SK-N-SH treated with all-trans-retinoic acid at 6 μM for 48 hours (cell line): ENCODE measurements around the gene C13orf46.

Experiments
- ATAC-seq: fragments of 200-7000 bp; cut with Tn5 transposase; 3 replicates; pipeline ENCODE4 v1.9.1; 2020; ENCODE audit warnings: mild to moderate bottlenecking, moderate library complexity
- ARNTL ChIP-seq: fragments of 450-650 bp; formaldehyde crosslinking; IDR thresholded peaks from 2 replicates; pipeline ENCODE4 v1.5.0; 2020; ENCODE audit warnings: low read depth, mild to moderate bottlenecking, moderate library complexity, borderline replicate concordance
- BACH2 ChIP-seq: fragments of 250-450 bp; sonication (Bioruptor Pico); IDR thresholded peaks from 2 replicates; pipeline ENCODE4 v1.9.0; 2021; ENCODE audit warnings: mild to moderate bottlenecking, borderline replicate concordance
- CREB5 ChIP-seq: fragments of 250-450 bp; sonication (Bioruptor Pico); IDR thresholded peaks from 2 replicates; pipeline ENCODE4 v1.5.1; 2020; ENCODE audit warnings: low read depth, mild to moderate bottlenecking, moderate library complexity
- CSDC2 ChIP-seq: fragments of 250-450 bp; sonication (Bioruptor Pico); IDR thresholded peaks from 2 replicates; pipeline ENCODE4 v1.5.0; 2020; ENCODE audit warnings: mild to moderate bottlenecking, moderate library complexity
- CSRNP3 ChIP-seq: fragments of 250-450 bp; sonication (Bioruptor Pico); IDR thresholded peaks from 2 replicates; pipeline ENCODE4 v1.5.1; 2021; ENCODE audit warnings: mild to moderate bottlenecking, moderate library complexity
- ESRRG ChIP-seq: fragments of 250-450 bp; sonication (Bioruptor Pico); IDR thresholded peaks from 2 replicates; pipeline ENCODE4 v1.6.1; 2021; ENCODE audit warnings: mild to moderate bottlenecking
- ISL1 ChIP-seq: fragments of 250-450 bp; sonication (Bioruptor Pico); IDR thresholded peaks from 2 replicates; pipeline ENCODE4 v2.1.2; 2022; ENCODE audit warnings: mild to moderate bottlenecking, moderate library complexity
- OSR1 ChIP-seq: fragments of 250-450 bp; sonication (Bioruptor Pico); IDR thresholded peaks from 2 replicates; pipeline ENCODE4 v1.8.0; 2022; ENCODE audit warnings: moderate library complexity, mild to moderate bottlenecking, inconsistent platforms
- PATZ1 ChIP-seq: fragments of 250-450 bp; sonication (Bioruptor Pico); IDR thresholded peaks from 2 replicates; pipeline ENCODE4 v1.8.0; 2020; ENCODE audit warnings: mild to moderate bottlenecking, moderate library complexity, borderline replicate concordance
- PPARA ChIP-seq: fragments of 250-450 bp; sonication (Bioruptor Pico); IDR thresholded peaks from 2 replicates; pipeline ENCODE4 v1.5.0; 2020; ENCODE audit warnings: mild to moderate bottlenecking, borderline replicate concordance
- SNAI2 ChIP-seq: fragments of 250-450 bp; sonication (Bioruptor Pico); IDR thresholded peaks from 2 replicates; pipeline ENCODE4 v1.5.0; 2020; ENCODE audit warnings: mild to moderate bottlenecking, moderate library complexity
- TCF4 ChIP-seq: fragments of 250-450 bp; sonication (Bioruptor Pico); IDR thresholded peaks from 2 replicates; pipeline ENCODE4 v1.8.0; 2021; ENCODE audit warnings: mild to moderate bottlenecking, moderate library complexity, borderline replicate concordance
- TOX ChIP-seq: fragments of 250-450 bp; sonication (Bioruptor Pico); IDR thresholded peaks from 2 replicates; pipeline ENCODE4 v1.8.0; 2021; ENCODE audit warnings: mild to moderate bottlenecking, moderate library complexity, borderline replicate concordance
- ZC3H10 ChIP-seq: fragments of 250-450 bp; sonication (Bioruptor Pico); IDR thresholded peaks from 2 replicates; pipeline ENCODE4 v1.5.1; 2021; ENCODE audit warnings: mild to moderate bottlenecking, moderate library complexity
- ZFP3 ChIP-seq: fragments of 250-450 bp; sonication (Bioruptor Pico); IDR thresholded peaks from 2 replicates; pipeline ENCODE4 v1.5.0; 2020; ENCODE audit warnings: mild to moderate bottlenecking, moderate library complexity
- ZFP30 ChIP-seq: fragments of 450-650 bp; formaldehyde crosslinking; IDR thresholded peaks from 2 replicates; pipeline ENCODE4 v1.5.0; 2022; ENCODE audit warnings: mild to moderate bottlenecking, moderate library complexity
- ZNF565 ChIP-seq: fragments of 450-650 bp; formaldehyde crosslinking; conservative IDR thresholded peaks from 2 replicates; pipeline ENCODE4 v1.5.0; 2020; ENCODE audit warnings: low read depth, mild to moderate bottlenecking, moderate library complexity
- ZNF70 ChIP-seq: fragments of 450-650 bp; formaldehyde crosslinking; IDR thresholded peaks from 2 replicates; pipeline ENCODE4 v1.5.0; 2020; ENCODE audit warnings: mild to moderate bottlenecking, moderate library complexity
- ZNF8 ChIP-seq: fragments of 450-650 bp; formaldehyde crosslinking; IDR thresholded peaks from 2 replicates; pipeline ENCODE4 v1.5.0; 2020; ENCODE audit warnings: mild to moderate bottlenecking, moderate library complexity

Gene C13orf46

GRCh38 chr13:113962386-113962785 lies 11.5 kb downstream of the C13orf46 start:
- ATAC-seq, result no peak
- TF ChIP-seq ZC3H10 (CRISPR knock-in tag), result no peak
- TF ChIP-seq, all 23 proteins: peak for 0

- ATAC-seq, result no peak
- TF ChIP-seq ZNF8 (CRISPR knock-in tag), result no peak
- TF ChIP-seq TOX (CRISPR knock-in tag), result no peak
- TF ChIP-seq PATZ1 (CRISPR knock-in tag), result no peak
- TF ChIP-seq ISL1 (CRISPR knock-in tag), result no peak
- TF ChIP-seq SNAI2 (CRISPR knock-in tag), result no peak
- no peak for TF ChIP-seq PPARA (CRISPR knock-in tag)
- no peak for TF ChIP-seq CSDC2
- TF ChIP-seq ZFP30 (CRISPR knock-in tag), result no peak
- no peak for TF ChIP-seq OSR1 (CRISPR knock-in tag)
- no peak for TF ChIP-seq ARNTL
- TF ChIP-seq ZC3H10 (CRISPR knock-in tag), result no peak
- TF ChIP-seq ZNF565 (CRISPR knock-in tag), result no peak
Measured at GRCh38 chr13:113960276-113960948, 13.5 kb downstream of the C13orf46 start.

- no peak for TF ChIP-seq CREB5 (CRISPR knock-in tag)
- no peak for TF ChIP-seq ZNF565 (CRISPR knock-in tag)
- no peak for TF ChIP-seq ZNF70
- no peak for ATAC-seq
Measured at GRCh38 chr13:113959198-113959597, 14.7 kb downstream of the C13orf46 start.

- ATAC-seq, result no peak
- no peak for TF ChIP-seq BACH2 (CRISPR knock-in tag)
- TF ChIP-seq CSRNP3, result no peak
- TF ChIP-seq SNAI2 (CRISPR knock-in tag), result no peak
- TF ChIP-seq OSR1 (CRISPR knock-in tag), result no peak
- no peak for TF ChIP-seq ZNF8 (CRISPR knock-in tag)
- no peak for TF ChIP-seq ARNTL
- TF ChIP-seq CREB5 (CRISPR knock-in tag), result no peak
- TF ChIP-seq ZFP3 (CRISPR knock-in tag), result no peak
- no peak for TF ChIP-seq ZFP30 (CRISPR knock-in tag)
- no peak for TF ChIP-seq ISL1 (CRISPR knock-in tag)
- no peak for TF ChIP-seq ZNF70
- TF ChIP-seq ZC3H10 (CRISPR knock-in tag), result no peak
- TF ChIP-seq CSDC2, result no peak
- TF ChIP-seq PATZ1 (CRISPR knock-in tag), result no peak
Measured at GRCh38 chr13:113958373-113958772, 15.5 kb downstream of the C13orf46 start.

GRCh38 chr13:113956571-113956970 lies 17.3 kb downstream of the C13orf46 start:
- ATAC-seq, result no peak

More at GRCh38 chr13:113956571-113956970, 17.3 kb downstream of the C13orf46 start:
- TF ChIP-seq ESRRG (CRISPR knock-in tag), result no peak
- no peak for TF ChIP-seq ZFP30 (CRISPR knock-in tag)
- TF ChIP-seq BACH2 (CRISPR knock-in tag), result no peak
- TF ChIP-seq CREB5 (CRISPR knock-in tag), result no peak
- no peak for TF ChIP-seq ISL1 (CRISPR knock-in tag)
- no peak for TF ChIP-seq ZC3H10 (CRISPR knock-in tag)
- no peak for TF ChIP-seq OSR1 (CRISPR knock-in tag)
- no peak for TF ChIP-seq TCF4 (CRISPR knock-in tag)
- TF ChIP-seq TOX (CRISPR knock-in tag), result no peak
